HG03565 (cell line): ENCODE data around the gene OR2F2.

ENCODE experiments used
- ATAC-seq: cut with Tn5 transposase; IDR thresholded peaks from one replicate; pipeline ENCODE4 v1.9.1; 2021; ENCODE audit warnings: mild to moderate bottlenecking, moderate library complexity; ENCODE audit not compliant: unreplicated experiment

The OR2F2 gene

DNA sequence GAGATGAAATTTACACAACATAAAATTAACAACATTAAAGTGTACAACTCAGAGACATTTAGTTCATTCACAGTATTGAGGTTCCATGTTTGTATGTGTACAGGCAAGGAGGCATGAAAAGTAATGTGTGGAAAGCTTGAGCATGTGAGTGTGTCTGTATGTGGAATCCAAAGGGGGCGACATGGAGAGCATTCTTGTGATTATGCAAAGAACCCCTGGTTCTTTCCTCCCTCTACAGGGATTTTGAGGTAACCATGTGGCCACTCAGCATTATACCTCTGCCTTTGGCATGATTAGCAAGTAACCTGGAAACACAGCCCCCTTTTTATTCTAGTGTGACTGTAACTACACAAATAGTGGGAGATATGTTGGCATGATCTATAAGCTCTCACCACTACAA, 40.6 kb downstream of the OR2F2 start:
- ATAC-seq, result no peak

DNA sequence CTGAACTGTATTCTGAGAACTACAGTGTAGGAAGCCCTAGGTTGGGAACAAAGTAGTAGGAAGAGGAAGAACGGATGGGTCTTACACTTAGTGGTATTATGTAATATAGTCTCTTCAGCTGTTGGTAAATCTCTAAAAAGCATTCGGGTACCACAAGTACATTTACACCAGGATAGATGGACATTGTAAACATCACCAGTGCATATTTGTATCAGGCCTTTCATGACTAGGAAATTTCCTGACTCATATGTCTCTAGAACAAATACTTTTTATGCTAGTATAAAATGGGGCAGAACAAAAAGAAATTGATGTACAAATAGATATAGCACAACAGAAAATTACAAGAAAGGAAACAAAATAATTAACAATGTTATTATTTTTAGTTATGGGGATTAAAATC, 43.6 kb downstream of the OR2F2 start:
- no peak for ATAC-seq

DNA sequence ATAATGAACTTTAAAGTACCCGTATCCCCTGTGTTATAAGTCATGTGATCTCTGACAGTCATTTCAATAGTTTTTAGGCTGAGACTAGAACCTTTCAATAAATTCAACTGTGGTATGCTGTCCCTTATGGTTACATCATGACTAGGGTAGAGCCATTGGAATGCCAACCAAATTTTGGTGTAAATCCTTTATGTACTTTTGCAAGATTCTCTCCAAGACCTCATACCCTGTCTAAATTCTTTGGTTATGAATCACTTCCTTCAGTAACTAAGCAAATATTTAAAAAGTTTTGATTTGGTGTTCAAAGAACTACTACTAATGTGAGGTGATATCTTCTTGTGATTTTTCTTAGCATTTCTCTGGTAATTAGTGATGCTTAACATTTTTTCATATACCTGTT, 44.3 kb downstream of the OR2F2 start:
- no peak for ATAC-seq

DNA sequence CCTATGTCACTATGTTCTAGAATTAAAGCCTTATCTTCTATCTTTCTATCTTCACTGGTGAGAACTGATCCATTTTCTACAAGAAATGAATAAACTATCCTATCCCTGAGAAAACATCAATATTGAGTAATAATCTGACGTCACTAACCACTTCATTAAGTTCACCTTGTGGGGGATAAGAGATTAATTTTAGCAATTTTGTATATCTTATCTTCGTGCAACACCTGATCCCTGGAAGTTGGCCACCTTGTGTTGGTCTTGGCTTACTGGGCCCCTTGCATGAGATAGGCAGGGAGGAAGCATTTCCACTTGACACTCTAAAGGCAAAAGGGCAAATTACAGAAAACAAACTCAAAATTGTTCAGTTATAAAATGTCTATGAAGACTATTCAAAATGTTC, 45.0 kb downstream of the OR2F2 start:
- no peak for ATAC-seq

DNA sequence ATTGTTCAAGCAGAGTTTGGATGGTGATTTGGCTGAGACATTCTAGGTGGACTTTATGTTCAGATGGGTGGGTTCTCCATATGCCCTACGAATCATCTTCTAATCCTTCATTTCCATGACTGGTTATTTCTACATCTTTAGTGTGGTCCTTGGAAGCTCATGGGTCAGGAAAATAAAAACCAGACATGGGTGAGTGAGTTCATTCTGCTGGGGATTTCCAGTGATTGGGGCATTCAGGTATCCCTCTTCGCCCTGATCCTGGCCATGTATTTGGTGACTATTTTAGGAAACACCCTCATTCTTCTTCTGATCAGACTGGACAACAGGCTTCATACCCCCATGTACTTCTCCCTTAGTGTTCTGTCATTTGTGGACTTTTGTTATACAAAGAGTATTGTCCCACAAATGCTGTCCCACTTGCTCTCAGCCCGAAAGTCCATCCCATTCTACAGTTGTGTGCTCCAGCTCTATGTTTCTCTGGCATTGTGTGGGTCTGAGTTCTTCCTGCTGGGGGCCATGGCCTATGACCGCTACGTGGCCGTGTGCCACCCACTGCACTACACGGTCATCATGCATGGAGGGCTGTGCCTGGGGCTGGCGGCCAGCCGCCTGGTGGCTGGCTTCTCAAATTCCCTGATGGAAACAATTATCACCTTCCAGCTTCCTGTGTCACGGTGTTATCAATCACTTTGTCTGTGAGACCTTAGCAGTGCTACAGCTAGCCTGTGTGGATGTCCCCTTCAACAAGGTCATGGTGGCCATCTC, 45.9 kb downstream of the OR2F2 start:
- ATAC-seq, result no peak

DNA sequence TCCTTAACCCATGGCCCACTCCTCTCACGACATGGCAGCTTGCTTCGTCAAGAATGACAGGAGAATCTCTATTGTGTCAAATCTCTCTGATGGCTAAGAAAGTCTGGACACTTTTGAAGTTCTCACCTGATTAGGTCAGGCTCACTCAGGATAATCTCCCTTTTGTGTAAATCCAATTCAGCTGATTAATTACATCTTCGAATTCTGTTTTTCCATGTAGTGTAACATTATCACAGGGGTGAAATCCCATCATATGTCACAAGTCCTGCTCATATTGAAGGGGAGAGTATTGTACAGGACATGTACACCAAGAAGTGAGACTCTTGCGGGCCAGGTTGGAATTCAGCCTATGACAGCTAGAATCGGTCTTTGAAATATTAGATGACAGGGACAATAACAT, 48.9 kb downstream of the OR2F2 start:
- ATAC-seq, result no peak
